B cell (primary cell): Measurements from ENCODE around the gene MELK. TPM values are rescaled to one million over a fixed set of nuclear protein-coding genes. Genes with fewer than 3 reads are reported as not detected.

Experiments used
- ATAC-seq: fragments of 200-7000 bp; cut with Tn5 transposase; one replicate; pipeline ENCODE4 v1.10.0; 2021; ENCODE audit warnings: low read depth, mild to moderate bottlenecking, moderate number of reproducible peaks, moderate library complexity
- CTCF ChIA-PET: fragments of 350-600 bp; sonication (Branson Sonifier 250); formaldehyde crosslinking; loops from one replicate; lab custom pipeline; 2021; ENCODE audit warnings: antibody characterized with exemption, inconsistent platforms; lab: Charles Lee
- POLR2A ChIA-PET: fragments of 350-600 bp; sonication (Branson Sonifier 250); formaldehyde crosslinking; loops from one replicate; lab custom pipeline; 2021; ENCODE audit warnings: antibody characterized with exemption; lab: Charles Lee
- DNase-seq: peaks from one replicate; pipeline ENCODE4 v3.0.0; 2013
- H2AFZ ChIP-seq: 2 replicates; pipeline ENCODE4 v1.6.1; 2012; ENCODE audit warnings: mild to moderate bottlenecking, low read depth, low read length; ENCODE audit not compliant: insufficient read depth, poor library complexity, severe bottlenecking
- H3K27ac ChIP-seq, 2 donors: 1 replicate in 1 of 2; 2 replicates in 1 of 2; pipeline ENCODE4 v1.5.1; 2012 to 2013; ENCODE audit warnings: low read length in 2 of 2, mild to moderate bottlenecking in 2 of 2, moderate library complexity in 1 of 2
- H3K27me3 ChIP-seq, 4 experiments: fragments of 200-600 bp in 1 of 4; sonication (generic) in 1 of 4; replicated peaks in 1 of 4; 1 replicate in 2 of 4; 2 replicates in 2 of 4; pipeline versions ENCODE4 v1.6.1 to v1.7.0; 2013 to 2016; ENCODE audit warnings: low read length in 3 of 4, mild to moderate bottlenecking in 2 of 4, mixed read lengths in 1 of 4, moderate library complexity in 1 of 4; ENCODE audit not compliant: insufficient read depth in 4 of 4, control insufficient read depth in 3 of 4; ENCODE audit errors: control extremely low read depth in 1 of 4
- H3K36me3 ChIP-seq, 2 experiments: replicated peaks in 1 of 2; 1 replicate in 1 of 2; 2 replicates in 1 of 2; pipeline versions ENCODE4 v1.6.1 to v1.7.1; 2013; ENCODE audit warnings: low read length in 1 of 2; ENCODE audit not compliant: insufficient read depth in 2 of 2, control insufficient read depth in 1 of 2; ENCODE audit errors: control extremely low read depth in 1 of 2, extremely low read depth in 1 of 2
- H3K4me1 ChIP-seq, 2 donors: fragments of 200-600 bp in 1 of 2; sonication (generic) in 1 of 2; 1 replicate in 1 of 2; 2 replicates in 1 of 2; pipeline versions ENCODE4 v1.5.1 to v1.6.1; 2013 to 2017; ENCODE audit warnings: low read length in 2 of 2; ENCODE audit not compliant: control insufficient read depth in 2 of 2, insufficient read depth in 2 of 2
- H3K4me2 ChIP-seq: replicated peaks from 2 replicates; pipeline ENCODE3; 2012; ENCODE audit warnings: mild to moderate bottlenecking, low read depth, low read length; ENCODE audit not compliant: poor library complexity, severe bottlenecking
- H3K4me3 ChIP-seq, 5 experiments: fragments of 200-600 bp in 1 of 5; sonication (generic) in 1 of 5; 1 replicate in 3 of 5; 2 replicates in 2 of 5; pipeline versions ENCODE4 v1.5.1 to v1.7.0; 2011 to 2016; ENCODE audit warnings: low read length in 4 of 5, mild to moderate bottlenecking in 4 of 5, low read depth in 2 of 5, control low read depth in 1 of 5, moderate library complexity in 1 of 5; ENCODE audit not compliant: insufficient read depth in 1 of 5; ENCODE audit errors: control extremely low read depth in 1 of 5, extremely low read depth in 1 of 5
- H3K79me2 ChIP-seq: fragments of 200-600 bp; sonication (generic); one replicate; pipeline ENCODE4 v1.6.0; 2016; ENCODE audit warnings: low read length; ENCODE audit not compliant: control insufficient read depth, insufficient read depth
- H3K9ac ChIP-seq: fragments of 200-600 bp; sonication (generic); 2 replicates; pipeline ENCODE4 v1.6.1; 2017; ENCODE audit warnings: mild to moderate bottlenecking, low read length, moderate library complexity
- H3K9me3 ChIP-seq, 3 donors: one replicate each; pipeline versions ENCODE4 v1.6.1 to v1.7.1; 2013; ENCODE audit warnings: low read length in 2 of 3; ENCODE audit not compliant: control insufficient read depth in 2 of 3, insufficient read depth in 1 of 3; ENCODE audit errors: control extremely low read depth in 1 of 3
- H4K20me1 ChIP-seq: 2 replicates; pipeline ENCODE4 v1.6.0; 2012; ENCODE audit warnings: mild to moderate bottlenecking, low read length; ENCODE audit not compliant: insufficient read depth, control insufficient read depth, poor library complexity, severe bottlenecking
- H3K27ac Mint-ChIP-seq: one replicate; pipeline ENCODE4 v1.8.0; 2021; ENCODE audit warnings: mixed read lengths
- H3K27me3 Mint-ChIP-seq: one replicate; pipeline ENCODE4 v1.8.0; 2021; ENCODE audit warnings: mixed read lengths
- H3K4me1 Mint-ChIP-seq: one replicate; pipeline ENCODE4 v1.8.0; 2021; ENCODE audit warnings: mixed read lengths
- H3K4me3 Mint-ChIP-seq: one replicate; pipeline ENCODE4 v1.8.0; 2021; ENCODE audit warnings: mixed read lengths
- H3K9me3 Mint-ChIP-seq: one replicate; pipeline ENCODE4 v1.8.0; 2022; ENCODE audit warnings: mixed read lengths; ENCODE audit not compliant: insufficient read depth
- CTCF ChIP-seq: fragments of 200-600 bp; IDR thresholded peaks from one replicate; pipeline ENCODE4 v1.8.0; 2022; ENCODE audit warnings: antibody characterized with exemption, mild to moderate bottlenecking
- EZH2 ChIP-seq: IDR thresholded peaks from 2 replicates; pipeline ENCODE4 v1.6.1; 2012; ENCODE audit warnings: borderline replicate concordance, low read depth, mild to moderate bottlenecking, moderate library complexity, low read length; ENCODE audit not compliant: insufficient read depth, poor library complexity, severe bottlenecking
- WGBS: methylation state at CpG from one replicate; pipeline ENCODE4 v1.1.5; 2013; ENCODE audit warnings: missing lambda C conversion rate; ENCODE audit not compliant: insufficient coverage; 5-methylcytosine and 5-hydroxymethylcytosine counted together
- intact Hi-C: fragments of 100-400 bp; cut with micrococcal nuclease; formaldehyde crosslinking; loops from one replicate; pipeline ENCODE4 v1.10.0; 2022
- polyA plus RNA-seq: library from polyadenylated mRNA; depleted of rRNA; stranded (reverse); fragments of >200 nt; gene quantifications from 2 replicates; pipeline ENCODE4 v1.2.3, GENCODE V29; 2012
- total RNA-seq, 2 donors: library from RNA; stranded (reverse); fragments of 120-200 nt in 1 of 2; gene quantifications; 1 replicate in 1 of 2; 2 replicates in 1 of 2; pipeline versions ENCODE4 v1.2.3 to v1.2.4, GENCODE V29; 2013 to 2022

The MELK gene
- total and polyA plus RNA-seq, 2 donors (not counting 1 experiment from before 2014, with no cell fraction given): 0.17 to 0.18 TPM

- no peak overlapping the region for H3K9ac ChIP-seq
- no peak overlapping the region for H3K4me2 ChIP-seq
- Mint-ChIP-seq H3K27me3 (no peaks in the 10 kb centered on the region), H3K4me3 (no peak overlapping the region), H3K4me1 (peaks cover under 1% of the 10 kb centered on the region), H3K27ac (no peak overlapping the region), H3K9me3 (no peaks in the 10 kb centered on the region)
- H3K27me3 ChIP-seq: no peaks in the 10 kb centered on the region
- H3K4me1 ChIP-seq: no peaks in the 10 kb centered on the region
- no peak for TF ChIP-seq EZH2
- TF ChIP-seq CTCF: peak; percentile 32
- H3K4me3 ChIP-seq: no peak overlapping the region
- H3K27ac ChIP-seq: no peak overlapping the region
- POLR2A ChIA-PET: no interaction called here
- intact Hi-C loops: no loop called here
- no peaks in the 10 kb centered on the region for H3K79me2 ChIP-seq
- no peak overlapping the region for H2AFZ ChIP-seq
- no peaks in the 10 kb centered on the region for H3K9me3 ChIP-seq
- no peaks in the 10 kb centered on the region for H4K20me1 ChIP-seq
- H3K36me3 ChIP-seq: no peaks in the 10 kb centered on the region
- ATAC-seq: no peak
- WGBS: 100% methylated on average over 1 of the region's 2 CpGs
- CTCF ChIA-PET: interaction anchor here (1.0 to 2.8 kb wide), 2 partner anchors 10 to 131 kb away, joined by 4 to 10 read pairs; no protein-coding TSS in a partner anchor
- DNase-seq: peak; percentile 16
These were observed 24.9 kb downstream of the MELK start for GRCh38 chr9:36597412-36598178.

GRCh38 chr9:36598273-36598672 lies 25.6 kb downstream of the MELK start:
- H3K36me3 ChIP-seq: no peaks in the 10 kb centered on the region

More at GRCh38 chr9:36598273-36598672, 25.6 kb downstream of the MELK start:
- Histone ChIP-seq H3K27ac (no peak overlapping the region), H3K4me2 (no peak overlapping the region), H3K79me2 (no peaks in the 10 kb centered on the region), H2AFZ (no peak overlapping the region), H3K27me3 (no peaks in the 10 kb centered on the region), H4K20me1 (no peaks in the 10 kb centered on the region), H3K9me3 (no peaks in the 10 kb centered on the region), H3K4me1 (no peaks in the 10 kb centered on the region), H3K4me3 (no peak overlapping the region), H3K9ac (no peak overlapping the region)
- ChIA-PET POLR2A (no interaction called here), CTCF (interaction anchor here (0.7 to 2.8 kb wide), 4 partner anchors 10 to 191 kb away, joined by 3 to 10 read pairs (median 4); no protein-coding TSS in a partner anchor)
- no peaks in the 10 kb centered on the region for H3K27me3 Mint-ChIP-seq
- DNase-seq: no peak
- H3K27ac Mint-ChIP-seq: no peak overlapping the region
- no peak for TF ChIP-seq EZH2
- no peak for TF ChIP-seq CTCF
- H3K9me3 Mint-ChIP-seq: no peaks in the 10 kb centered on the region
- no peak for ATAC-seq
- intact Hi-C loops: no loop called here
- no CpG with 5 or more reads among the region's 1 CpG for WGBS
- peaks cover 5% of the 10 kb centered on the region for H3K4me1 Mint-ChIP-seq
- H3K4me3 Mint-ChIP-seq: no peak overlapping the region
